ENCODE data around the gene TOMM6. TPM values are rescaled to one million over a fixed set of nuclear protein-coding genes. Genes with fewer than 3 reads are reported as not detected.
A peak's percentile ranks its signal among the peaks of the same experiment; 100 is the strongest.

Gene TOMM6
- polyA plus RNA-seq, 1 of the 3 experiments (the other 2 are of a cell fraction), result 493 TPM

DNA sequence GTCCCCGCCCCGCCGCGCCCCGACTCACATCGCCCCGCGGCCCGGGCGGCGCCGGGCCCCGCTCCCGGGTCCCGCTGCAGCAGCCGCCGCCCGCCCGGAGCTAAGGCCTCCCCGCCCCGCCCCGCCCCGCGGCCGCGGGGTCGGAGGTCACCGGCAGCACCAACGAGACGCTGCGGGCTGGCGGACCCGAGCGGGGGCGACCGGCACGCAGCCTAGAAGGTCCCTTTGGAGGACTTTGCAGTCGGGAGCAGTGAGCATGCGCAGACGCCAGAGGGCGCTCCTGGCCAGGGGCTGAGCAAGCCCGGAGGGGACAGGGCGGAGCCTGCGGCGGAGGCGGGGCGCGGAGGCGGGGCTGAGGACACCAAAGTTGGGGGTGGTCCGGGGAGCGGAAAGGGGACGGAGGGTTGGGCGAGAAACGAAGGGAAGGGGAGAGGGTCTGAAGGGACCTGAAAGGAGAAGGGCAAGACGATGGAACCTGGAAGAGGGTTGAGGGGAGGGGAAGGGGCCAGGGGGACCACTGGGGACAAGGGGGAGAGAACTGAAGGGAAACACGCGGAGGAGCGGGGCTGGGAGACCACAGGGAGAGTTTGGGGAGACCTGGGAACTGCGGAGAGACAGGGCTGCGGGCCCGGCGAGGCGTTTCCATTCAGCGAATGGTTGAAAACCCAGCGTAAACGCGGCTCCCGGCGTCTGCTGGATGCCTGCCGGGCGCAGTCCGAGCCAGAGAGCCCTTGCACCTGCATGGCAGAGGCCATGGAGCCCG lies 7.5 kb upstream of the TOMM6 start, which contains the start of gene FRS3:
Gene FRS3 (minus strand): TSS at position 113 of the 763 bp plus-strand sequence. CDS start 2,913 bp downstream, outside the sequence.
- H3K36me3 ChIP-seq (replicated peaks in 1 of 2; ENCODE audit: control insufficient read depth in 1 of 2, insufficient read depth in 2 of 2, low read length in 1 of 2), result peaks cover 15 to 18% of the 10 kb centered on the region in 2 experiments
- H3K4me1 ChIP-seq (ENCODE audit: control insufficient read depth in 1 of 2, insufficient read depth in 2 of 2, low read depth in 1 of 2, low read length in 1 of 2), result peaks cover 14% of the 10 kb centered on the region in 2 experiments; a peak in 2 of 4 replicates
- TF ChIP-seq TCF12 (IDR thresholded peaks at IDR 0.05), result no peak
- TF ChIP-seq GABPA (IDR thresholded peaks at IDR 0.05; ENCODE audit: low read depth), result peak; percentile 48; the same call in 1 of the 2 replicates
- TF ChIP-seq SMC3 (IDR thresholded peaks at IDR 0.05; ENCODE audit: low read depth, low read length), result peak; percentile 84
- TF ChIP-seq, protein P1, sequence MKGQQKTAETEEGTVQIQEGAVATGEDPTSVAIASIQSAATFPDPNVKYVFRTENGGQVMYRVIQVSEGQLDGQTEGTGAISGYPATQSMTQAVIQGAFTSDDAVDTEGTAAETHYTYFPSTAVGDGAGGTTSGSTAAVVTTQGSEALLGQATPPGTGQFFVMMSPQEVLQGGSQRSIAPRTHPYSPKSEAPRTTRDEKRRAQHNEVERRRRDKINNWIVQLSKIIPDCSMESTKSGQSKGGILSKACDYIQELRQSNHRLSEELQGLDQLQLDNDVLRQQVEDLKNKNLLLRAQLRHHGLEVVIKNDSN (IDR thresholded peaks at IDR 0.05; ENCODE audit: borderline replicate concordance, low read depth), result no peak
- TF ChIP-seq POLR2AphosphoS5 (IDR thresholded peaks at IDR 0.05; ENCODE audit: low read depth, low read length), result no peak; the same call in 1 of the 2 replicates
- peak in 1 of 2 experiments; percentile 8; a peak in 2 of 4 replicates for TF ChIP-seq EP300 (IDR thresholded peaks at IDR 0.05; ENCODE audit: borderline replicate concordance in 1 of 2, low read depth in 1 of 2, low read length in 1 of 2)
- peak; percentile 75 for TF ChIP-seq RCOR1 (IDR thresholded peaks at IDR 0.05; ENCODE audit: low read length)
- peak; percentile 89 for TF ChIP-seq CHD2 (IDR thresholded peaks at IDR 0.05; ENCODE audit: low read length, partially characterized antibody)
- peak; percentile 87; the same call in 1 of the 2 replicates for TF ChIP-seq SIN3A (IDR thresholded peaks at IDR 0.05; ENCODE audit: borderline replicate concordance, low read depth, low read length)
- peak; percentile 85 for TF ChIP-seq RAD21 (IDR thresholded peaks at IDR 0.05; ENCODE audit: low read length)
- TF ChIP-seq TAF1 (IDR thresholded peaks at IDR 0.05; ENCODE audit: borderline replicate concordance, low read depth, low read length), result peak; percentile 79
- TF ChIP-seq ELF1 (IDR thresholded peaks at IDR 0.05), result no peak
- TF ChIP-seq, protein P2, sequence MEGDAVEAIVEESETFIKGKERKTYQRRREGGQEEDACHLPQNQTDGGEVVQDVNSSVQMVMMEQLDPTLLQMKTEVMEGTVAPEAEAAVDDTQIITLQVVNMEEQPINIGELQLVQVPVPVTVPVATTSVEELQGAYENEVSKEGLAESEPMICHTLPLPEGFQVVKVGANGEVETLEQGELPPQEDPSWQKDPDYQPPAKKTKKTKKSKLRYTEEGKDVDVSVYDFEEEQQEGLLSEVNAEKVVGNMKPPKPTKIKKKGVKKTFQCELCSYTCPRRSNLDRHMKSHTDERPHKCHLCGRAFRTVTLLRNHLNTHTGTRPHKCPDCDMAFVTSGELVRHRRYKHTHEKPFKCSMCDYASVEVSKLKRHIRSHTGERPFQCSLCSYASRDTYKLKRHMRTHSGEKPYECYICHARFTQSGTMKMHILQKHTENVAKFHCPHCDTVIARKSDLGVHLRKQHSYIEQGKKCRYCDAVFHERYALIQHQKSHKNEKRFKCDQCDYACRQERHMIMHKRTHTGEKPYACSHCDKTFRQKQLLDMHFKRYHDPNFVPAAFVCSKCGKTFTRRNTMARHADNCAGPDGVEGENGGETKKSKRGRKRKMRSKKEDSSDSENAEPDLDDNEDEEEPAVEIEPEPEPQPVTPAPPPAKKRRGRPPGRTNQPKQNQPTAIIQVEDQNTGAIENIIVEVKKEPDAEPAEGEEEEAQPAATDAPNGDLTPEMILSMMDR (IDR thresholded peaks at IDR 0.05), result peak; percentile 86
- TF ChIP-seq, protein P3, sequence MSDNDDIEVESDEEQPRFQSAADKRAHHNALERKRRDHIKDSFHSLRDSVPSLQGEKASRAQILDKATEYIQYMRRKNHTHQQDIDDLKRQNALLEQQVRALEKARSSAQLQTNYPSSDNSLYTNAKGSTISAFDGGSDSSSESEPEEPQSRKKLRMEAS (IDR thresholded peaks at IDR 0.05; ENCODE audit: low read depth), result peak; percentile 57
- peak; percentile 52 for TF ChIP-seq NRF1 (IDR thresholded peaks at IDR 0.05; ENCODE audit: low read depth, low read length)
- TF ChIP-seq, protein P4, sequence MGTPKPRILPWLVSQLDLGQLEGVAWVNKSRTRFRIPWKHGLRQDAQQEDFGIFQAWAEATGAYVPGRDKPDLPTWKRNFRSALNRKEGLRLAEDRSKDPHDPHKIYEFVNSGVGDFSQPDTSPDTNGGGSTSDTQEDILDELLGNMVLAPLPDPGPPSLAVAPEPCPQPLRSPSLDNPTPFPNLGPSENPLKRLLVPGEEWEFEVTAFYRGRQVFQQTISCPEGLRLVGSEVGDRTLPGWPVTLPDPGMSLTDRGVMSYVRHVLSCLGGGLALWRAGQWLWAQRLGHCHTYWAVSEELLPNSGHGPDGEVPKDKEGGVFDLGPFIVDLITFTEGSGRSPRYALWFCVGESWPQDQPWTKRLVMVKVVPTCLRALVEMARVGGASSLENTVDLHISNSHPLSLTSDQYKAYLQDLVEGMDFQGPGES (IDR thresholded peaks at IDR 0.05; ENCODE audit: low read depth, low read length), result no peak
- peak within 1 kb of the TSS; percentile 72 for H3K9ac ChIP-seq
- H3K4me2 ChIP-seq, result peak within 1 kb of the TSS; percentile 99
- DNase-seq, result peak; percentile 99
- no peaks in the 10 kb centered on the region for H4K20me1 ChIP-seq (ENCODE audit: insufficient read depth)
- peak within 1 kb of the TSS; percentile 52 to 82 for H3K4me3 ChIP-seq (ENCODE audit: low read depth in 2 of 2, low read length in 1 of 2)
- H3F3A ChIP-seq (replicated peaks; ENCODE audit: insufficient read depth), result no peaks in the 10 kb centered on the region
- H2AFZ ChIP-seq (ENCODE audit: low read depth), result peak within 1 kb of the TSS; percentile 82
- no peaks in the 10 kb centered on the region for H3K9me2 ChIP-seq
- peak within 1 kb of the TSS; percentile 40 to 87; a peak in 3 of 4 replicates for H3K27ac ChIP-seq (ENCODE audit: low read depth in 2 of 2, low read length in 1 of 2)
- under 1% methylated on average over 29 of the region's 73 CpGs for WGBS (ENCODE audit: low lambda C conversion rate)
- POLR2A ChIA-PET, result interaction anchor here (1.0 kb wide), 1 partner anchor 268 kb away, joined by 3 read pairs; no protein-coding TSS in a partner anchor
- no peaks in the 10 kb centered on the region for H3K27me3 ChIP-seq (ENCODE audit: insufficient read depth)
- H3K9me3 ChIP-seq, result no peaks in the 10 kb centered on the region
- CTCF ChIA-PET, result interaction anchor here (0.8 to 8.9 kb wide), 3 partner anchors 45 to 265 kb away, joined by 4 to 118 read pairs (median 7); partner anchors contain the start of gene TFEB
- H3K79me2 ChIP-seq (ENCODE audit: insufficient read depth), result peaks cover 13% of the 10 kb centered on the region

Data from SK-N-SH (cell line).